Caco-2 (cell line): Measurements from ENCODE around the gene ASIC1. TPM values are rescaled to one million over a fixed set of nuclear protein-coding genes. Genes with fewer than 3 reads are reported as not detected.
A peak's percentile ranks its signal among the peaks of the same experiment; 100 is the strongest.
"Not testable (repeated sequence)": the region's sequence is repeated elsewhere in the genome, so short reads cannot be mapped to it uniquely, and the experiment has no call there.

Source experiments
- BruUV-seq: library from RNA; stranded (reverse); fragments of 400-500 nt; replicated peaks from 2 replicates; lab custom pipeline; 2021; lab: Mats Ljungman, UMichigan
- CTCF ChIA-PET: fragments of 300-600 bp; sonication (Branson Sonifier 250); formaldehyde crosslinking; loops from one replicate; lab custom pipeline; 2022; ENCODE audit warnings: antibody characterized with exemption; lab: Charles Lee
- POLR2A ChIA-PET: fragments of 300-600 bp; sonication (Branson Sonifier 250); formaldehyde crosslinking; loops from one replicate; lab custom pipeline; 2022; ENCODE audit warnings: antibody characterized with exemption; lab: Charles Lee
- DNase-seq, 2 experiments: peaks; one replicate each; pipeline versions ENCODE4 v3.0.0 to v3.0.0-alpha.2; 2020 to 2022
- H3K27me3 ChIP-seq: replicated peaks from 2 replicates; pipeline ENCODE4 v1.6.0; 2011; ENCODE audit warnings: low read length; ENCODE audit not compliant: control insufficient read depth, insufficient read depth
- H3K36me3 ChIP-seq: 2 replicates; pipeline ENCODE4 v1.5.1; 2011; ENCODE audit warnings: low read length; ENCODE audit not compliant: control insufficient read depth, insufficient read depth
- H3K4me1 ChIP-seq: fragments of 250-450 bp; sonication (Bioruptor Pico); 2 replicates; pipeline ENCODE4 v1.5.1; 2020; ENCODE audit warnings: mild to moderate bottlenecking
- H3K4me3 ChIP-seq: 2 replicates; pipeline ENCODE4 v1.5.1; 2011; ENCODE audit warnings: low read depth, mild to moderate bottlenecking, control low read depth, low read length
- H3K9me3 ChIP-seq: fragments of 250-450 bp; sonication (Bioruptor Pico); 2 replicates; pipeline ENCODE4 v1.5.1; 2020; ENCODE audit warnings: mild to moderate bottlenecking, moderate library complexity
- H3K27ac Mint-ChIP-seq: one replicate; pipeline ENCODE4 v1.8.0; 2022; ENCODE audit warnings: mixed read lengths; ENCODE audit not compliant: unreplicated experiment
- H3K27me3 Mint-ChIP-seq: one replicate; pipeline ENCODE4 v1.8.0; 2022; ENCODE audit warnings: mixed read lengths; ENCODE audit not compliant: insufficient read depth, unreplicated experiment
- H3K36me3 Mint-ChIP-seq: one replicate; pipeline ENCODE4 v1.8.0; 2022; ENCODE audit warnings: mild to moderate bottlenecking, mixed read lengths; ENCODE audit not compliant: insufficient read depth, unreplicated experiment
- H3K4me1 Mint-ChIP-seq: one replicate; pipeline ENCODE4 v1.8.0; 2022; ENCODE audit warnings: low read depth, mixed read lengths; ENCODE audit not compliant: unreplicated experiment
- H3K4me3 Mint-ChIP-seq: one replicate; pipeline ENCODE4 v1.8.0; 2022; ENCODE audit warnings: mild to moderate bottlenecking, moderate library complexity, mixed read lengths; ENCODE audit not compliant: unreplicated experiment
- H3K9me3 Mint-ChIP-seq: one replicate; pipeline ENCODE4 v1.8.0; 2022; ENCODE audit warnings: mixed read lengths; ENCODE audit not compliant: unreplicated experiment
- intact Hi-C: fragments of 100-400 bp; cut with micrococcal nuclease; formaldehyde crosslinking; loops from one replicate; pipeline ENCODE4 v1.10.0; 2022; ENCODE audit not compliant: unreplicated experiment
- total RNA-seq: library from RNA; stranded (reverse); gene quantifications from 2 replicates; pipeline ENCODE4 v1.2.3, GENCODE V29; 2022
- TF ChIP-seq, protein P1 (sequence below), 2 experiments: fragments of 200-600 bp in 1 of 2; IDR thresholded peaks; 1 replicate in 1 of 2; 2 replicates in 1 of 2; pipeline versions ENCODE4 v1.5.1 to v1.8.0; 2011 to 2022; ENCODE audit warnings: antibody characterized with exemption in 1 of 2, control low read depth in 1 of 2, inconsistent platforms in 1 of 2, low read depth in 1 of 2, low read length in 1 of 2, mild to moderate bottlenecking in 1 of 2, moderate library complexity in 1 of 2; ENCODE audit not compliant: insufficient read depth in 1 of 2, severe bottlenecking in 1 of 2, unreplicated experiment in 1 of 2

ASIC1 gene
- total RNA-seq, 1 experiment from 2014 or later, result 17.8 TPM

DNA sequence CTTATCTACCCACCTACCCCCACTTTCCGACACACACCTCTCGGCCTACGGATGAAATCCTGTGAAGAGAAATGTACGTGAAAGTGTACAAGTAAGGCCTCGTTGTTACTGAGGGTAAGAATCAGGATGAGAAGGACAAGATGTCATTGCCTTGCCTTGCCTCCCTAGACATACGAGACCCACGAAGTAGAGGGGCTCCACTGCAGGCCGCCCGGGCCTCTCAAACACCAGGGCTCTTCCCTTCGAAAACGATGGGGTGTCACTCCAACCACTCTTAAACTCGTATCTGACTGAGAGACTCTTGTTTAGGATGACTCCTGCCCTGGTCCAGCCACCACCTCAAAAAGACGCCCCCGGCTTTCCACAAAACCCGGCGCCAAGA lies 32.6 kb upstream of the ASIC1 start:
- Mint-ChIP-seq H3K36me3 (peaks cover 17% of the 10 kb centered on the region), H3K4me1 (peaks cover 22% of the 10 kb centered on the region), H3K4me3 (peak overlapping the region; percentile 86), H3K27ac (peak overlapping the region; percentile 92), H3K27me3 (no peaks in the 10 kb centered on the region), H3K9me3 (no peaks in the 10 kb centered on the region)
- TSS peak; percentile 48 for BruUV-seq
- H3K4me1 ChIP-seq, result peaks cover 4% of the 10 kb centered on the region
- H3K36me3 ChIP-seq, result no peaks in the 10 kb centered on the region
- TF ChIP-seq, protein P1, sequence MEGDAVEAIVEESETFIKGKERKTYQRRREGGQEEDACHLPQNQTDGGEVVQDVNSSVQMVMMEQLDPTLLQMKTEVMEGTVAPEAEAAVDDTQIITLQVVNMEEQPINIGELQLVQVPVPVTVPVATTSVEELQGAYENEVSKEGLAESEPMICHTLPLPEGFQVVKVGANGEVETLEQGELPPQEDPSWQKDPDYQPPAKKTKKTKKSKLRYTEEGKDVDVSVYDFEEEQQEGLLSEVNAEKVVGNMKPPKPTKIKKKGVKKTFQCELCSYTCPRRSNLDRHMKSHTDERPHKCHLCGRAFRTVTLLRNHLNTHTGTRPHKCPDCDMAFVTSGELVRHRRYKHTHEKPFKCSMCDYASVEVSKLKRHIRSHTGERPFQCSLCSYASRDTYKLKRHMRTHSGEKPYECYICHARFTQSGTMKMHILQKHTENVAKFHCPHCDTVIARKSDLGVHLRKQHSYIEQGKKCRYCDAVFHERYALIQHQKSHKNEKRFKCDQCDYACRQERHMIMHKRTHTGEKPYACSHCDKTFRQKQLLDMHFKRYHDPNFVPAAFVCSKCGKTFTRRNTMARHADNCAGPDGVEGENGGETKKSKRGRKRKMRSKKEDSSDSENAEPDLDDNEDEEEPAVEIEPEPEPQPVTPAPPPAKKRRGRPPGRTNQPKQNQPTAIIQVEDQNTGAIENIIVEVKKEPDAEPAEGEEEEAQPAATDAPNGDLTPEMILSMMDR (IDR thresholded peaks at IDR 0.05; ENCODE audit: insufficient read depth in 1 of 2, low read depth in 1 of 2, low read length in 1 of 2, severe bottlenecking in 1 of 2, unreplicated experiment in 1 of 2), result no peak
- H3K4me3 ChIP-seq, result peak overlapping the region; percentile 70
- no peaks in the 10 kb centered on the region for H3K9me3 ChIP-seq
- DNase-seq, result no peak
- intact Hi-C loops, result loop anchor here (1.0 kb wide), 1 partner anchor 87 kb away; no protein-coding TSS in a partner anchor
- CTCF ChIA-PET, result interaction anchor here (0.6 to 2.0 kb wide), 6 partner anchors 11 to 158 kb away, joined by 3 to 12 read pairs (median 4); no protein-coding TSS in a partner anchor
- no peaks in the 10 kb centered on the region for H3K27me3 ChIP-seq
- POLR2A ChIA-PET, result interaction anchor here (0.5 to 1.4 kb wide), 12 partner anchors 12 to 544 kb away, joined by 3 to 8 read pairs (median 4); partner anchors contain the start of genes COX14, NCKAP5L and SMARCD1

DNA sequence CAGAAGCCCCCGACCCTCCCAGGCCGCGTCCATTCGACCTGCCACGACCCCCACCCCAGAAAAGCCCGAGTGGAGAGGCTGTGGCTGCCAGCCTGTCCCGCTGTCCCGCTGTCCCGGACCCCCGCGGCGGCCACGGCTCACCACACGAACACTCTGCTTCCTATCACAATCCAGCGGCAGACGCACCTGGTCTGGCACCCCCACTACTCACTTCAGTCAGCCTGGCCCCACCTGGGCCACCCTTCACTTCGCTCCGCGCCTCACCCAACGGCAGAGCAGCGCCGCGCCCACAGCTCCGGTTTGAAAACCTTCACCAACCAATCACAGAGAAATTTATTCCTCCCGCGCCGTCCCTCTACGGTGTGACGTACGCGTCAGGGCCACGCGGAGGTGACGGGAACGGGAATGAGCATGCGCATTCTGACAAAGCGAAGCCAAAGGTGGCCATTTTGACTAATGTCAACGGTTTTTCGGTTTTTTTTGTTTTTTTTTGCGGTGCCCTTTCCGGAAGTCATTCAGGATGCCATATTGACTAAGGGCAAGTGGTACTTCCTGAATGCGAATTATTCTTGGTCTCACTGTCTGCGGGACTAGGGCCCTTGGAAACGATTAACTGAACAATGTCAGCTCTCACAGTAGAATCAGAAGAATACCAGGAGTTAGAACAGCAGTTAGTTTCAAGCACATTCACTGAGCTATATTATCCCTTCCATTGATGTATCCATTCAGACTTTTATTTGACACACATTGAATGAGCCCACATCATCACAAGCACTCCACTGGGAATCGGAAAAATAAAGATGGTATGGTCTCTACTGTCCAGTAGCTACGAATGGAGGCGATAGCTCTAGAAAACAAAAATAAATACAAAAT lies 32.0 kb upstream of the ASIC1 start, which contains the start of gene RACGAP1:
Gene RACGAP1 (minus strand): TSS at position 308 of the 873 bp plus-strand sequence. CDS start 8,779 bp downstream, outside the sequence.
- DNase-seq, result peak; percentile 99
- BruUV-seq, result TSS peak; percentile 80
- Mint-ChIP-seq H3K4me1 (peaks cover 21% of the 10 kb centered on the region), H3K27me3 (no peaks in the 10 kb centered on the region), H3K4me3 (peak within 1 kb of the TSS; percentile 86), H3K27ac (peak within 1 kb of the TSS; percentile 92), H3K36me3 (peaks cover 17% of the 10 kb centered on the region), H3K9me3 (no peaks in the 10 kb centered on the region)
- intact Hi-C loops, result loop anchor here (1.0 kb wide), 1 partner anchor 86 kb away; no protein-coding TSS in a partner anchor
- Histone ChIP-seq H3K9me3 (no peaks in the 10 kb centered on the region), H3K4me1 (peaks cover 4% of the 10 kb centered on the region), H3K27me3 (no peaks in the 10 kb centered on the region), H3K4me3 (peak within 1 kb of the TSS; percentile 70), H3K36me3 (no peaks in the 10 kb centered on the region)
- TF ChIP-seq, protein P1 (IDR thresholded peaks at IDR 0.05; ENCODE audit: insufficient read depth in 1 of 2, low read depth in 1 of 2, low read length in 1 of 2, severe bottlenecking in 1 of 2, unreplicated experiment in 1 of 2), result no peak
- POLR2A ChIA-PET, result interaction anchor here (0.5 to 1.4 kb wide), 12 partner anchors 11 to 543 kb away, joined by 3 to 8 read pairs (median 4); partner anchors contain the start of genes NCKAP5L and SMARCD1
- CTCF ChIA-PET, result interaction anchor here (0.6 to 2.0 kb wide), 5 partner anchors 12 to 158 kb away, joined by 3 to 12 read pairs (median 6); no protein-coding TSS in a partner anchor

- TF ChIP-seq, protein P1 (IDR thresholded peaks at IDR 0.05; ENCODE audit: insufficient read depth in 1 of 2, low read depth in 1 of 2, low read length in 1 of 2, severe bottlenecking in 1 of 2, unreplicated experiment in 1 of 2), result no peak
- no TSS peak for BruUV-seq
- intact Hi-C loops, result no loop called here
- Histone ChIP-seq H3K9me3 (no peaks in the 10 kb centered on the region), H3K27me3 (no peaks in the 10 kb centered on the region; the same call in 1 of the 2 replicates), H3K4me1 (peaks cover 4% of the 10 kb centered on the region), H3K36me3 (no peaks in the 10 kb centered on the region), H3K4me3 (no peak overlapping the region)
- Mint-ChIP-seq H3K27me3 (no peaks in the 10 kb centered on the region), H3K27ac (no peak overlapping the region), H3K4me1 (peaks cover 21% of the 10 kb centered on the region), H3K9me3 (no peaks in the 10 kb centered on the region), H3K4me3 (no peak overlapping the region), H3K36me3 (peaks cover 17% of the 10 kb centered on the region)
- ChIA-PET POLR2A (no interaction called here), CTCF (interaction anchor here (0.7 kb wide), 1 partner anchor 13 kb away, joined by 3 read pairs; no protein-coding TSS in a partner anchor)
- no peak for DNase-seq
Measured at GRCh38 chr12:50026691-50027090, 30.7 kb upstream of the ASIC1 start.

GRCh38 chr12:50030449-50030848 lies 26.9 kb upstream of the ASIC1 start:
- H3K4me3 ChIP-seq, H3K9me3 ChIP-seq, H3K27ac Mint-ChIP-seq, POLR2A ChIA-PET, H3K27me3 Mint-ChIP-seq, CTCF ChIA-PET, BruUV-seq, H3K4me3 Mint-ChIP-seq, H3K4me1 ChIP-seq, intact Hi-C loops, H3K9me3 Mint-ChIP-seq, H3K36me3 Mint-ChIP-seq, H3K36me3 ChIP-seq, H3K27me3 ChIP-seq: not testable (repeated sequence)
- H3K4me1 Mint-ChIP-seq, result peaks cover 14% of the 10 kb centered on the region
- peak in 1 of 2 experiments; percentile 10 for DNase-seq
